ENCODE measurements around the gene PODNL1. TPM values are rescaled to one million over a fixed set of nuclear protein-coding genes. Genes with fewer than 3 reads are reported as not detected.

PODNL1 gene
- total RNA-seq, 2 donors from 2014 or later = 0.66 TPM; not detected in 1

DNA sequence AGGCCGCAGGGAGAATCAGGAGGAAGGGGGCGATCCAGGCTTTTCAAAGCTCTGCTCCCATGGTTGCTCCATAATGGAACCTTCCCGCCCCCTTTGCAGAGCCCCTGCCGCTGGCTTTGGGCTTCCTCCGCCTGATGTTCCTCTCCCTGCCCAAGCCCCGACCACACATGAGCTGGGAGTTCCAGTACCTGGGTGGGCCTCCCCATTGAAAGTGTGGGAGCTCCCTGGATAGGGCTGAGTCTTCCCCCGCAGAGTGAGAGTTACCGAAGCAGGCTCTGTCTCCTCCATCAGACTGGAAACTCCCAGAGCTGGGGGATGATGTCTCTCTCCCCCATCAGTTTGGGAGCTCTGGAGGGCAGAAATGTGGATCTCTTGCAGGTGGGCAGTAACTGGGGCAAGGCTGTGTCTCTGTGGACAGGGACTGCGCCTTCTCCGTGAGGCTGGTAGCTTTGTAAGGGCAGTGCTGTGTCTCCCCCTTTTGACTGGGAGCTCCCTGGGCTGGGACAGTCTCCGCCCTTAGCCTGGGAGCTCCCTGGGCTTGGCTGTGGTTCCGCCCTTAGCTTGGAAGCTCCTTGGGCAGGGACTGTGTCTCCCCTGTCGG lies 14.8 kb upstream of the PODNL1 start:
- Histone ChIP-seq H3K27ac (peak overlapping the region in 2 of 4 donors; percentile 61 to 83), H3K27me3 (no peaks in the 10 kb centered on the region), H3K4me1 (peaks cover 11% of the 10 kb centered on the region), H3K36me3 (replicated peaks in 1 of 2; ENCODE audit: insufficient read depth in 1 of 2, low read depth in 2 of 2) (peaks cover 6 to 9% of the 10 kb centered on the region in 2 donors), H3K9me3 (no peaks in the 10 kb centered on the region), H3K4me3 (peak overlapping the region; percentile 51 to 76)
- intact Hi-C loops (cut with DNase I) = no loop called here
- ATAC-seq (no peak), DNase-seq (no peak)
- 3 to 5% methylated on average over 7 to 13 of the region's 13 CpGs for WGBS, 2 donors
- no peak for TF ChIP-seq POLR2A (IDR thresholded peaks at IDR 0.05)
- TF ChIP-seq, protein P1, sequence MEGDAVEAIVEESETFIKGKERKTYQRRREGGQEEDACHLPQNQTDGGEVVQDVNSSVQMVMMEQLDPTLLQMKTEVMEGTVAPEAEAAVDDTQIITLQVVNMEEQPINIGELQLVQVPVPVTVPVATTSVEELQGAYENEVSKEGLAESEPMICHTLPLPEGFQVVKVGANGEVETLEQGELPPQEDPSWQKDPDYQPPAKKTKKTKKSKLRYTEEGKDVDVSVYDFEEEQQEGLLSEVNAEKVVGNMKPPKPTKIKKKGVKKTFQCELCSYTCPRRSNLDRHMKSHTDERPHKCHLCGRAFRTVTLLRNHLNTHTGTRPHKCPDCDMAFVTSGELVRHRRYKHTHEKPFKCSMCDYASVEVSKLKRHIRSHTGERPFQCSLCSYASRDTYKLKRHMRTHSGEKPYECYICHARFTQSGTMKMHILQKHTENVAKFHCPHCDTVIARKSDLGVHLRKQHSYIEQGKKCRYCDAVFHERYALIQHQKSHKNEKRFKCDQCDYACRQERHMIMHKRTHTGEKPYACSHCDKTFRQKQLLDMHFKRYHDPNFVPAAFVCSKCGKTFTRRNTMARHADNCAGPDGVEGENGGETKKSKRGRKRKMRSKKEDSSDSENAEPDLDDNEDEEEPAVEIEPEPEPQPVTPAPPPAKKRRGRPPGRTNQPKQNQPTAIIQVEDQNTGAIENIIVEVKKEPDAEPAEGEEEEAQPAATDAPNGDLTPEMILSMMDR (IDR thresholded peaks at IDR 0.05) = no peak

DNA sequence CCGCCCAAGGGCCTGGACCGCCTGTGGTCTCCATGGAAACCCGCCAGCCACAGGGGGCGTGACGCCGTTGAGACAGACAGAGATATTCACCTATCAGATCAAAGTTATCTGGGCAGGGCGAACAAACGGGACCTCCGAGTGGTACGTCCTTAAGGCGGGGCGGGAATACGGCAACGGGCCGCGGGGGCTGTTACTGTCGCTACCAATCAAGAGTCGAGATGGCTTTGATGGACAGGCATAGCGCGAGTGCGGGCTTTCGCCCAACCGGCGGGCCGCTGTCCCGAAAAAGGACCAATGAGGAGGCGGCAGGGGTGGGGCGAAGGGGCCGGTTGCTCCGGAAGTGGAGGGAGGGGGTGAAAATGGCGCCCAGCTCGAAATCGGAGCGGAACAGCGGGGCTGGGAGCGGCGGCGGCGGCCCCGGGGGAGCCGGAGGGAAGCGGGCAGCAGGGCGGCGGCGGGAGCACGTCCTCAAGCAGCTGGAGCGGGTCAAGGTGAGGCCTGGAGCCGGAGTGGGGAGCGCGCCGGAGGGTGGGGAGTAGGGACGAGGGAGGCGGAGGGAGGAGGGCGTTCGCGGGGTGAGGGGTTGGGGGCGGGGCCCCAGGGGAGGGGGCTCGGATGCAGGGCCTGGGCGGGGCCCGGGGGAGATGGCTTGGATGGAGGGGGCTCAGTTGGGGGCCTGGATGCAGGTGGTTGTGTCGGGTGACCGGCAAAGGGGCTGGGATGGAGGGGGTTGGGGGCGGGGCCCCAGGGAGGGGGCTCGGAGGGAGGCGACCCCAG lies 14.1 kb upstream of the PODNL1 start, which contains the start of gene DCAF15:
Gene DCAF15 (plus strand): TSS at position 356 of the 777 bp plus-strand sequence. CDS start 4 bp downstream, at position 360.
- intact Hi-C loops (cut with DNase I) = no loop called here
- no peaks in the 10 kb centered on the region for H3K9me3 ChIP-seq
- peaks cover 11% of the 10 kb centered on the region for H3K4me1 ChIP-seq
- peak within 1 kb of the TSS; percentile 51 to 76 for H3K4me3 ChIP-seq
- DNase-seq = peak; percentile 99 to 100 (median 99)
- peak in 2 of 3 donors; percentile 70 to 71 for TF ChIP-seq POLR2A (IDR thresholded peaks at IDR 0.05)
- TF ChIP-seq, protein P1 (IDR thresholded peaks at IDR 0.05) = no peak
- 0% methylated on average over 38 to 52 of the region's 65 CpGs for WGBS, 2 donors
- H3K27me3 ChIP-seq = no peaks in the 10 kb centered on the region
- ATAC-seq = peak; percentile 100
- H3K36me3 ChIP-seq (replicated peaks in 1 of 2; ENCODE audit: insufficient read depth in 1 of 2, low read depth in 2 of 2) = peaks cover 6 to 9% of the 10 kb centered on the region in 2 donors
- H3K27ac ChIP-seq = peak within 1 kb of the TSS; percentile 44 to 83 (median 71)

DNA sequence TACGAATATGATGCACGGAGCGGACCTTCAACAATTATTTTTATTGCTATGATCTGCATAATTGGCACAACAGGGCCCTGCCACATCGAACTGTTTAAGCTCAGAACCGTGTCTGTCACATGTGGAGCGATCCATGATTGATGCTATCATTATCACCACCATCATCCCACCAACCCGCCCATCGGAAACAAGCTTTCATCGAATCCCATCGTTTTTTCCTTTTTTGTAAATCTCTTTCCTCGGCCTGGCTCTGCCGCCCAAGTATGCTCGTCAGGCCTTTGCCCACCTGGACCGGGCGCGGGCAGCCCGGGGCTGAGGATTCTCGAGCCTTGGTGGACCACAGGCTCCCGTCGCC lies 13.6 kb upstream of the PODNL1 start:
- WGBS, 2 donors = 12 to 13% methylated on average over 17 to 20 of the region's 20 CpGs
- H3K4me3 ChIP-seq = no peak overlapping the region
- peaks cover 11% of the 10 kb centered on the region for H3K4me1 ChIP-seq
- DNase-seq = no peak
- intact Hi-C loops (cut with DNase I) = no loop called here
- TF ChIP-seq, protein P1 (IDR thresholded peaks at IDR 0.05) = no peak
- no peak for TF ChIP-seq POLR2A (IDR thresholded peaks at IDR 0.05)
- no peak for ATAC-seq
- peaks cover 6 to 9% of the 10 kb centered on the region in 2 donors for H3K36me3 ChIP-seq (replicated peaks in 1 of 2; ENCODE audit: insufficient read depth in 1 of 2, low read depth in 2 of 2)
- H3K27ac ChIP-seq = no peak overlapping the region
- H3K9me3 ChIP-seq = no peaks in the 10 kb centered on the region
- no peaks in the 10 kb centered on the region for H3K27me3 ChIP-seq

DNA sequence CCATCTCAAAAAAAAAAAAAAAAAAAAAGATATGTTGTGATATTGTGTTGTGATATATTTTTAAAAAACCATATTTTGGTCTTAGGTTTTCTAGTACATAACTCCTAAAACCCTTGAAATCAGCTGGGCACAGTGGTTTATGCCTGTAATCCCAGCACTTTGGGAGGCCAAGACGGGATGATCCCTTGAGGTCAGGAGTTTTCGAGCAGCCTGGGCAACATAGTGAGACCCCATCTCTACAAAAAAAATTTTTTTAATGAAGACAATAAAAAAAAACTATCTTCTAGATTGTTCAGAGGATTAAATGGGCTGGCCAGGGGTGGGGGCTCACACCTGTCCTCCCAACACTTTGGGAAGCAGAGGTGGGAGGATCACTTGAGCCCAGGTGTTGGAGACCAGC lies 12.8 kb upstream of the PODNL1 start:
- DNase-seq (no peak), ATAC-seq (no peak)
- intact Hi-C loops (cut with DNase I) = no loop called here
- TF ChIP-seq, protein P1 (IDR thresholded peaks at IDR 0.05) = no peak
- TF ChIP-seq POLR2A (IDR thresholded peaks at IDR 0.05) = no peak
- H3K36me3 ChIP-seq (replicated peaks in 1 of 2; ENCODE audit: insufficient read depth in 1 of 2, low read depth in 2 of 2) = peaks cover 0 to 2% of the 10 kb centered on the region in 2 donors
- H3K27ac ChIP-seq = no peak overlapping the region
- peaks cover 11% of the 10 kb centered on the region for H3K4me1 ChIP-seq
- H3K27me3 ChIP-seq = no peaks in the 10 kb centered on the region
- no peak overlapping the region for H3K4me3 ChIP-seq
- no peaks in the 10 kb centered on the region for H3K9me3 ChIP-seq
- 74 to 78% methylated on average over 2 of the region's 2 CpGs for WGBS, 2 donors
